HG03139 (cell line): ENCODE measurements around the gene HEG1.

Source experiments
- ATAC-seq: cut with Tn5 transposase; IDR thresholded peaks from one replicate; pipeline ENCODE4 v1.9.1; 2021; ENCODE audit not compliant: unreplicated experiment

HEG1 gene

DNA sequence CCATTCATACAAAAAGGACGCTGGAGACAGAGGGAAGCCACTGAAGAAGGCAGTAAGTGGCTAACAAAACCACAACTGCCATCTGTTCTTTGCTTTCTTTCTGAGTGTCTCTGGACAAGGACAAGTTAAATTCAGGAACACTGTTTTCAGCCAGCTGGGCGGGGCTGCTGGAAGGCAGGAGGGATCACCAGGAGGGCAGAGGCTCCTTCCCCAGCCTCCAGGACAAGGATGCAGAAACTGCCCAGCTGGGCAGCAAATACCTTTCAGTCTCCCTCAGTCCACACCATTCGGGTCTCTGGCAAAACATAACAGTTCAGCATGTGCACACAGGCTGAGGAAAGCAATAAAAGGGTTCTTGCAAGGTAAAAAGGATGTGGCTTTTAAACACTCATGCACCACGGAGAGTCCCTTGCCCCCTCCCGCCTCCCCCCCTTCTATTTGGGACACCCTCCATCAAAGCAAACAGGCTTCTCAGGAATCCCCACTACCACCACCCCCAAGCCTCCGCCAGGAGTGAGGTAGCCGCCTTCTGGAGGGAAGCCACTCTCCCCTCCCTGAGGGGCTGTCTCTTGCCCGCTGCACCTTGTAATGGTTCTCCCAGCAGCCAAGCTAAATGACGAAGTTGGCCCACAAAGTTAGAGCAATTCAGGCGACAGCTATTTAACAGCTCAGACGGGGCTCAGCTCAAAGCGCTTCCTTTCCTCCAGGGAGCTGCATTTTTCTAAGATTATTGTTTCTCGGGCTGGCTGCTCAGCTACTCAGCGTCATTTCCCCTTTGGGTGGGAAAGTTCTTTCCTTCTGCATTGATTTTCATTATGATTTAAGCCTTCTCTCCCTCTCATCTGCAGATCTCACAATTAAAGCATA, 3.8 kb downstream of the HEG1 start:
- ATAC-seq = no peak

DNA sequence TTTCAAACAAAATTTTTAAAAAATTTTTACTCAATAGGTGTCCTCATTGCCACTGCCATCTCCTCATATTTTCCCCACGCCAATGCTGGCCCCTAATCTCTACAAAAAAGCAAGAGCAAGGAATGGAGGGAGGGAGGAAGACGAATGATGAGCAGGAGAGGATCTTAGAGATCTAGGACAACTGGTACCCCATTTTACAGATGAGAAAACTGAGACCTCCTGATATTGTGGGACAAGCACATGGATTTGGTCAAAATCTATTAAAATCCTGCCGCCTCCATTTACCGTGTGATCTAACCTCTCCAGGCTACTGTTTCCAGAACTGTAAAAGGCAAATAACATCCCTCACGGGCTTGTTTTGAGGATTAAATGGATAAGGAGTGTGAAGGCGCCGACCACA, 4.6 kb downstream of the HEG1 start:
- ATAC-seq = no peak

DNA sequence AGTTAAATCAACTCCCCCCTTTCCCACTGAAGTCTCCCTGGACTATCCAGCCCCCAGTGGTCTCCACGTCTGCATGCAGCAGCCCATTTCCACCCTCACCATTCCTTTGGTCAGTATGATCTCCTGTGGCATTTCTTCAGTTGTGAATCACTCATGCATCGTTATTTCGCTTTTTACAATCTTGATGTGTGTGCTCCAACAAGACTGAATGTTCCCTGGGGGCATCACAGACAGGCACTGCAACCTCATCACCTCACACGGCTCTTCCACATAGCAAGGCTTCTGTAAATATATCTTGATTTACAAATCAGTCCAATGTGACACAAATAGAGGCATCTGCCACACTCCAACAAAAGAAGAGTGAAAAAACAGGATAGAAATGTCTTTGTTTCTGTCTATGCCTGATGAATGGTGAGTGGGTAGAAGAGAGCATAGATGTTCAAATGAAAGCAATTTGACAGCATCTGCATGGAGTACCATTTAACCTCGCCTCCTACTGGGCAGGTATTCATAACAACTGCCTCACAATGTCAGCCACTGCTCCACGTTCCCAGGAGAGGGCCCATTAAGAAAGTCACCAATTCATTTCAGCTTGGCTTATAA, 5.2 kb downstream of the HEG1 start:
- ATAC-seq = no peak

DNA sequence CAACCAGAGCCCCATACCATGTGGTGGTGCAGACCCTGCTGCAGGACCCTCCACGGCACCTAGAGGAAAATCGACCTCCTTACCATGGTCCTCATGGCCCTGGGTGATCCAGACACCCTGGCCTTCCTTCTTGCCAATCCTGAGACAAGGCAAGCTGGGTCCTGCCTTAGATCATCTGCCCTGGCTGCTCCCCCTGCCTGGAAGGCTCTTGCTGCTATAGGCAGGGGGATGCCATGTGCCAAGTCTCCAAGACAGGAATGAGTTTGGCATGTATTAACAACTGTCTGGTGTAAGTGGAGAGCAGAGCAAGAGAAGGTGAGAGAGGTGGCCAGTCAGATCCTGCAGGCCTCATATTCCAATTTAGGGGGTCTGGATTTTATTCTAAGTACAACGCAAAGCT, 7.5 kb downstream of the HEG1 start:
- ATAC-seq = no peak

DNA sequence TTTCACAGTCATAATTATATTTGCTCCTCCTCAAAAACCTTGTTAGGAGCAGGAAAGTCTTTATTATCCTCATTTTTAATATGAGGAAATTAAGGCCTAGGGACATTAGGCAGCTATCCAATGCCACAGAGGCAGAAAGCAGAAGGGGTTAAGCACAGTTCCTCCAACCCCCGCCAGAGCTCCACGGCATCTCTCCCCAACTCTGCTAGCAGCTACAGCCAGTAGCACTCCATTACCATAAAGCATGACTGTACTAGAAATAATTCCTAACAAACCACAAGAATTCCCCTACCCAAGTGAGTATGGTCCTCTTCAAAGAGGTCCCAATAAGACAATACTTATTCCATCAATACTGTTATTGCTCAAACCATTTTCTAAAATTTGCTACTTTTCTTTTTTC, 9.8 kb downstream of the HEG1 start:
- ATAC-seq = no peak

DNA sequence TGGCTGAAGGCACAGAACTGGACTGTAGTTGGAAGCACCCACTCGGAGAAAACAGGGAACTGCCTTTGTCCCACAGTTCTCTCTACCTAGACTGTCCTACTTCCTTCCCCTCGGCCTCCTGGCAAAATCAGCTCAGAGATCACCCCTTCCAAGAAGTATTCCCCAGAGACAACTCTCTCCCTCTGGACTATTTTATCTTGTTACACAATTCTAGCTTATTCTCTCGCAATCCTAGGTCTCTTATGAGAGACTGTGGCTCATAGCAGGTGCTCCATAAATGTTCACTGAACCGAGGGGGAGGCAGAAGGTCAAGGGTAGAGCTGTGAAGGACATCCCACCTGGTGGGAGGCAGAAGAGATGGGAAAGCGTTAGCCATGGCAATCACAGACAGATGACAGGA, 10.6 kb downstream of the HEG1 start:
- ATAC-seq = no peak

DNA sequence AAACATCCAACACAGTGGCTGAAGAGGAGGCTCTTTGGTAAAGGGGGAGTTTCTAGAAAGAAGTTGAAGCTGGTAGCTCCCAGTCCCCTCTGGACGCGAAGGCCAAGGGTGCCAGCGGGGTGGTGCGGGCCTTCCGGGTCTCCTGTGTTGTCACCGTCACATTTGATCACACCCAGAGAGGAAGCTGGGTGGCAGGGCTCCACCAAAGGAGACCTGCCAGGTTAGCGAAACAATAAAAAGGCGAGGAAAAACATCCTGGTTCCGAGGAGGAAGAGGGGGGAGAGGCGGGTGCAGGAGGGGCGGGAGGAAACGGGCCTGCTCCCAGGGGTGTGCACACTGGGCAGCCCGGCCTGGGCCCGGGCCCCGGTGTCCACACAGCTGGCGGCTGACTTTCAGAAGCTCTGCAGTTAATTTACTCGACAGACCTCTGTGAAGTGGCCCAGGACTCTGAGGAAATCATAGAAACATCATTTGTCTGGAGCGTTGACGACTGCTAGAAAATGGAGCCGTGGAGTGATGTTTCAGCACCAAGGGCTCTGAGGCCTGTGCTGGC, 12.1 kb downstream of the HEG1 start:
- no peak for ATAC-seq

DNA sequence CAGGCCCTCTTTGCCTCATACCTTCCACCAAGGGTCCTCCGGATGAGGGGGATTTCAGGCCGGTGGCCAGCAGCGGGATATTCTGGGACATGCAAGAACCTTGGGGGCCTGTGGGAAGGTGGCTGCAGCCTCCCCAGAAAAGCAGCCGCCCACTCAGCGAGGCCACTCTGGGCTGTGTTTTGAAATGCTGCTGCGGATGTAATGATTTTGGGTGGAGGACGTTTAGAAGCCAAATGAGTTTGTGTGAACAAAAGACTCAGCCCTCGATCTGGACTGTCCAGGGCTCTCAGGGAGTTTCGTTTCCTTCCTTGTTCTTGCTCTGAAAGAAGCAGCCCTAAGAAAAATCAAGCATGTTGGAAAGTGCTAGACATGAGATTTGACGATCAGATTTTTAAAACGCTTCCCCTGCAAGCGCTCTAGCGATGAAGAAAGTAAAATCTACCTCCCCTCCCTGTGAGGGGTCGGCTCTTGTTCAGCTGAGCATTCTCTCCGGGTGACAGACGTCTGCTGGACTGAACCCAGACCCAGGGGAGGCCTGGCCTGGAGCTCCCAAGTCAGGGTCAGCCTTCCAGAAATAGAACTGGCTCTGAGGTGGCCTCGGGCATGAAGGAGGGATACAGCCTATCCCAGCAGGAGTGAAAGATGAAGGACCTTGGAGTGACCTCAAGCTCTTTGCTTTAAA, 12.9 kb downstream of the HEG1 start:
- no peak for ATAC-seq

DNA sequence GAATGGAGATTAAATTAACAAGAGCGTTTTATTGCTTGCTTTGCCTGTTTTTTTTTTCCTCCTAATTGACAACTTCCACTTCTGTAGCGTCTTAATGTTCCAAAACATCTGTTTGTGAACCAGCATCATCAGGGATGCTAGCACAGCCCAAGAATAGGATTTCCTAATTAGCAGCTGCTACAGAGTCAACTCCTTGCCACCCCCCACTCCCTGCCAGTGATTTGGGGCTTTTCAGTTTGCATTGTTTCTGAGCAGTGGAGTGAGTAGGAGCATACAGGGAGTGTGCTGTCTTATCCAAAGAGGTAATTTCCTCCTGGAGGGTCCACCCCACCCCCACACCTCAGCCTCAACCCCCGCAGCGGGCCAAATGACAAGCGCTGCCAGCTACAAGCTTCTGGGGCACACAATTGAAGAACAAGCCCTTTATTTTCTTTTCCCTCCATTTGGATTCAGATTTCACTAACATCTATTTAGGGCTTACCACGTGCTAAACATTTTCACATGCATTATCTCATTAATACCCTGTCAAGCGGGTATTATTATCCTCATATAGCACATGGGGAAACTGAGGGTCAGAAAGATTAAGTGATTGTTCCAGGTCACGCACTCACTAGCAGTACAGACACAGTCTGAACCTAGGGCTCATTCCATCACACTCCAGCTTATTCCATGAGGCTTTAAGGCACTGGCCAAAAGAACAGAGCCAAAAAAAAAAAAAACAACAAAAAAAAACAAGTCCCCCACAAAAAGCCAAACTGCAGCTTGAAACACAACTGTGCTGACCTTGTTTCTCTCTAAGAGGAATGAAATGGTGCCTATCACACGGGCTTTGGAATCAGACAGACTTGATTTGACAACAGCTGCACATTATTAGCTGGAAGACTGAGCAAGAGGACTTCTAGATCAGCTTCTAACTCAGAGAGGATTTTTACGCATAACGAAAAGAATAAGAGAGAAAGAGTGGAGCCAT, 16.4 kb downstream of the HEG1 start:
- ATAC-seq = no peak

DNA sequence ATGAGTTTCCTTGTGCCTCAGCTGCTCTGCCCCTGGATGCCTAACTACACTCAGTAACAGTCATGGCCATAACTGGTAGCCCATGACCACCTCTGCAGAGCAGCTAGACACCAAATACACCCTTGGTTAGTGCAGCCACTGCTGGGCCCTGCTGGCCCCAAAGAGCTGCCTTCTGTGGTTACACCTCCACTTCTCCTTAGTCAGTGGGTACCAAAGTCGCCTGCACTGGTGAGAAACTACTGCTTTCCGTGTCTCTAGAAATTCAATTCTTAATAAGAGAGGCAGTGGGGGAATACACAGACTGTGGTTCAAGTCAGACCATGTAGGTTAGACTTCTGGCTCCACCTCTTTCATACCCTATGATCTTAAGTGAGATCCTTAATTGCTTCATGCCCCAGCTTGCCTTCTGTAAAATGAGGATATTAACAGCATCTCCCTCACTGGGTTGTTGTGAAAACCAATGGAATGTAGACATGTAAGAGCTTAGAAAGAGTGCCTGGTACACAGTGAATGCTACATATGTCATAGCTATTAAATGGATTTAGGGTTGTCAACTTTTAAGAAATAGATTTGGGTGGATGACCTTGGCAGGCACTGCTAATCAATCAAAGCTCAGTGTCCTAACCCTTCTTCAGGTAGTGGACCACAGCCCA, 18.2 kb downstream of the HEG1 start:
- no peak for ATAC-seq

DNA sequence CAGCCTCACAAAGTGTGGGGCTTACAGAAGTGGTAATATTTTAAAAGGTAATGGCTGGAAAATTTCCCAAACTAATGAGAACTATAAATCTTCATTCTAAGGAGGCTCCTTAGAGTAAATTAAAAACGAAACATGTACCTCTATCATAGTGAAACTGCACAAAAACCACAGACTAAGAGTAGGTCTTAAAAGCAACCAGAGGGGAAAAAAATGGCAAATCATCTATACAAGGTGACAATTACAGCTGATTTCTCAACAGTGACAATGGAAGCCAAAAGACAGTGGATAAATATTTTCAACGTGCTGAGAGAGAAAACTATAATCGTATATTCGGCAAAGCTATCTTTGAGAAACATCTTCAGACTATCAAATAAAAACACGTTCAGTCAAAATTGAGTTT, 20.6 kb downstream of the HEG1 start:
- peak; percentile 63 for ATAC-seq

DNA sequence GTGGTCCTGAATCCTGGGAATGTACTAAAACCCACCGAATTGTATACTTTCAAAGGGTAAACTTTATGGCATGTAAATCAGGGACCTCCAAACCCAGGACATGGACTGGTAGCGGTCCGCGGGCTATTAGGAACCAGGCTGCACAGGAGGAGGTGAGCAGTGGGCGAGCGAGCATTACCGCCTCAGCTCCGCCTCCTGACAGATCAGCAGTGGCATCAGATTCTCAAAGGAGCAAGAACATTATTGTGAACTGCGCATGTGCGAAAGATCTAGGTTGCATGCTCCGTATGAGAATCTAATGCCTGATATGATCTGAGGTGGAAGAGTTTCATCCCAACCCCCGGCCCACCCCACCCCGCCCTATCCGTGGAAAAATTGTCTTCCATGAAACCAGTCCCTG, 22.2 kb downstream of the HEG1 start:
- no peak for ATAC-seq

DNA sequence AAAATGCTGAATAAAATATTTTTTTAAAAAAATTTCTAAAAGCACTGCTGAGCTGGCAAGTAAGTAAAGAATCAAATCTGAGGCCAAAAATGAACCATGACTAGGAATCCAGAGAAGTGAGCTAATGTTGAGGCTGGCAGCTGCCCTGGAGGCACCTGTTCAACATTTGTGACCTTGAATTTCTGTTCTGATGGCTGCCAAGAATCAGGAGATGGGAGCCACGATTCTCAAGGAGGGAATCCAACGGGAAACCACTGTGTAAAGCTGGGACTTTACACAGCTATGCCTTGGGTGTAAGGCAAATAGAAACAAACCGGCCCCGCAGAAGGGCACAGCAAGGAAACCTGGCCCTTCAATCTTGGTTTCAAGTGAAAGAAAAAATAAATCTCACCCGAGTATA, 22.7 kb downstream of the HEG1 start:
- ATAC-seq = no peak

DNA sequence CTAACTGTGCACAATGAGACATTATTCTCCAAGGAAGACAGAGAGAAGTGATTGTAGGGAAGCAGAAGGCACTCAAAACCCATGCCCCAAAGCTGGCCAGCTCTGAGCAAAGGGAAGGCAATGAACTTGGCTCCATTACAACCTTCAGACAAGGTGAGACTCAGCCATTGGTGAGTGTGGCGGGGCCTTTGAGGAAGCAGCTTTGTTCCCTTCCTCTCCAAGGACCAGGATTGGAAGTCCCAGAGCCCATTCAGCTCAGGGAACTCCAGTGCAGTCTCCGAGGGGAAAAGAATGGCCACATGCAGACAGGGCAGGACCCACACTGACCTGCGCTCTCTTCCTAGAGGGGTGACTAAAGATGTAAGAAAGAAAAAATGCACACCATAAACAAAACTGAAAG, 23.1 kb downstream of the HEG1 start:
- no peak for ATAC-seq

DNA sequence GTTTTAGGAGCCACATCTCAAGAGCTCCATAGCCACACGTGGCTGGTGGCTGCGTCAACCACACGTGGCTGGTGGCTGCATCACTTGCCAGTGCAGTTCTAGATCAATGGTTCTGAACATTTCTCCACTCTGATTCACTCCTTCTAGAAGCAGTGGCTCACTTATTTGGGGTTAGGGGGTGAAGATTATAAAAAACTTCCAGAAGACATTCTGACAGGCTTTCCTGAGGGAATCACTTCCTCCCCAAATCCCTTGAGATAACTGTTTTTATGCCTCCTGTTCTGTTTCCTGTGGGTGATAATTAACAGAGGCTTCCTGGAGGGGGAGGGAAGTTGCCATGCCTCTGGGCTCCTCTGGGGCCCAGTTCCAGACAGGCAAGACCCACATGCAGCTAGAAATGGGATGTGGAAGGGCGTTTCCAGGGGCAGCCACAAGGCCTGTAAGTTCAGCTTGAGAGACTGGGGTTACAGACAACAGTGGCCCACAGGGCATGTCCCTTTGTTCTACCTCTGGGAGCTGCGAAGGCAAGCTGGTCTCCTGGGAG, 23.6 kb downstream of the HEG1 start:
- no peak for ATAC-seq

DNA sequence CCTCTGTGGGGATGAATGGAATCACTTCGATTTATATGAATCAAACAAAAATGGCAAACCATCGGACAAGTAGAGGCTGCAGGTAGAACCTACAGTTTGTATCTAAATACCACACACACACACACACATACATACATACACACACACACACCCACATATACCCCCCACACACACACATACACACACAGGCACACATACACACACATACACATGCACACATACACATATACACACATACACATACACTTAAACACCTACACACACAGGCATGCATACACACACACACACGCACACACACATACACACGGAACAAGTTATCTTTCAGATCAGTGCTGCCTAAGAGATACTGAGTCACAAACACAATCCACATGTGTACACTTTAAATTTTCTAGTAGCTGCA, 24.3 kb downstream of the HEG1 start:
- no peak for ATAC-seq

DNA sequence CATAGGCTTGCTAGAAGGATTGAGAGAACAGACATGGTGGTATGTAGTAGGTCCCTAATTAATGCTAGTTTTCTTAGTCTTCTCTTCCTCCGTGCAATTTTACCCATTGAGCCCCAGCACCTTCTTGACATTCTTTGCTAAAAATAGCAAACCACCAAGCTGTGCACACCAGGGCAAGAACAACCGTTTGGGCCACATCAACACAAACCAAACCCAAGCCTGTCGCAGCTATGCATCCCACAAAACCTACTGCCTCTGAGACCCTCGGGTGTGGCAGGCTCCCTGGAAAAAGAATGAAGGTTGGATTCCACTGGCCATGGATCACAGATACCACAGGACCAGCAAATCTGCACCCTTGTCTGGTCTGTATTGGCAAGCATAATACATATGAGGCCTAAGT, 27.1 kb downstream of the HEG1 start:
- no peak for ATAC-seq

DNA sequence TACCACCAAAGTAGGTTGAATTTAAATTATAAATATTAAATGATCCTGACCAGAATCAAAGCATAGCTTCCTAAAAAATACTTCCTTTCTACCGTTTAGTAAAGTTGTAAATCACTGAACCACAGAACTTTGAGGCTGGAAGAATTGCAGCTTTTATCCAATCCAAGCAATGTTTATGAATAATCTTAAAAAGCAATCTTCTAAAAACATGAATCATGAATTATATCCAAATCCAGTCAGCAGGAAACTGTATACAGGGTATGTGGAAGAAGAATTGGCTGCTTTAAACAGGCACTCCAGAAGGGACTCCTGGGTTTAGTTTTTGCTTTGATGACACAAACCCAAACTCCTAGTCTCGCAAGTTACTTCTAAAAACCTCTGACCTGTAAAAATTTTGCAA, 30.2 kb downstream of the HEG1 start:
- no peak for ATAC-seq

DNA sequence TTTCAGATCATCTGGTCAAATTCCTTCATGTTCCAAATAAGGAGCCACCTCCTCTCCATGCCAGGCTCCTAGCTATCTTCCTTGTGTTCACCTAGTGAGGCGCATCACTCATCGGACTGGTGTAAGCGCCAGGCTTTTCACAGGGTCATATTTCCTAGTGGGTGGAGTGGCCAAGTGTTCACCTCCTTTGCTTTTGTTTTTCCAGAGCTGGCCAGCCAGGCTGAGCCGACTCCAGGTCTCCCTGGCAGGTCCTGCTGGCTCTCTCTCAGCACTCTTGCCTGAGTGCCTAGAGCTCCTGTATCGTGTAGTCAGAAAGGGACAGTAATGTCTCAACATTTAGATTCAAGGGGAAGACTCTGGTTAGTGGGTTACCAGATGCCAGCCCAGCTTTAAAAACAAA, 31.0 kb downstream of the HEG1 start:
- no peak for ATAC-seq
